Measurements from ENCODE around the gene GOLT1A.

Gene GOLT1A

GRCh38 chr1:204186597-204186996, 27.2 kb downstream of the GOLT1A start:
- Histone ChIP-seq H3K27me3 (ENCODE audit: control insufficient read depth in 1 of 2, insufficient read depth in 2 of 2, low read length in 2 of 2) (peaks cover 0 to 4% of the 10 kb centered on the region in 2 donors), H3K4me3 (ENCODE audit: low read depth in 1 of 2, low read length in 2 of 2) (no peak overlapping the region)

GRCh38 chr1:204181116-204181515, 32.7 kb downstream of the GOLT1A start:
- H3K4me1 ChIP-seq (ENCODE audit: insufficient read depth, low read length), result no peaks in the 10 kb centered on the region
- no peak overlapping the region for H3K9ac ChIP-seq (ENCODE audit: low read length)
- no peaks in the 10 kb centered on the region for H3K27me3 ChIP-seq (ENCODE audit: control insufficient read depth in 1 of 2, insufficient read depth in 2 of 2, low read length in 2 of 2)

More at GRCh38 chr1:204186597-204186996, 27.2 kb downstream of the GOLT1A start:
- Histone ChIP-seq H3K9me3 (ENCODE audit: low read length) (no peaks in the 10 kb centered on the region), H3K4me1 (ENCODE audit: insufficient read depth, low read length) (no peaks in the 10 kb centered on the region), H3K36me3 (ENCODE audit: insufficient read depth, low read length) (no peaks in the 10 kb centered on the region), H3K9ac (ENCODE audit: low read length) (no peak overlapping the region), H3K27ac (ENCODE audit: low read depth, low read length) (no peak overlapping the region)

GRCh38 chr1:204180133-204180532, 33.7 kb downstream of the GOLT1A start:
- Histone ChIP-seq H3K9me3 (ENCODE audit: low read length) (no peaks in the 10 kb centered on the region), H3K27me3 (ENCODE audit: control insufficient read depth in 1 of 2, insufficient read depth in 2 of 2, low read length in 2 of 2) (no peaks in the 10 kb centered on the region), H3K4me1 (ENCODE audit: insufficient read depth, low read length) (no peaks in the 10 kb centered on the region), H3K36me3 (ENCODE audit: insufficient read depth, low read length) (no peaks in the 10 kb centered on the region), H3K9ac (ENCODE audit: low read length) (no peak overlapping the region), H3K4me3 (ENCODE audit: low read depth in 1 of 2, low read length in 2 of 2) (no peak overlapping the region), H3K27ac (ENCODE audit: low read depth, low read length) (no peak overlapping the region)

More at GRCh38 chr1:204181116-204181515, 32.7 kb downstream of the GOLT1A start:
- H3K36me3 ChIP-seq (ENCODE audit: insufficient read depth, low read length), result no peaks in the 10 kb centered on the region
- no peak overlapping the region for H3K27ac ChIP-seq (ENCODE audit: low read depth, low read length)
- no peaks in the 10 kb centered on the region for H3K9me3 ChIP-seq (ENCODE audit: low read length)
- no peak overlapping the region for H3K4me3 ChIP-seq (ENCODE audit: low read depth in 1 of 2, low read length in 2 of 2)

GRCh38 chr1:204178487-204179281, 35.1 kb downstream of the GOLT1A start:
- H3K9ac ChIP-seq (ENCODE audit: low read length), result no peak overlapping the region
- H3K4me3 ChIP-seq (ENCODE audit: low read depth in 1 of 2, low read length in 2 of 2), result no peak overlapping the region
- H3K27me3 ChIP-seq (ENCODE audit: control insufficient read depth in 1 of 2, insufficient read depth in 2 of 2, low read length in 2 of 2), result no peaks in the 10 kb centered on the region
- H3K27ac ChIP-seq (ENCODE audit: low read depth, low read length), result no peak overlapping the region
- no peaks in the 10 kb centered on the region for H3K9me3 ChIP-seq (ENCODE audit: low read length)
- H3K4me1 ChIP-seq (ENCODE audit: insufficient read depth, low read length), result no peaks in the 10 kb centered on the region
- H3K36me3 ChIP-seq (ENCODE audit: insufficient read depth, low read length), result no peaks in the 10 kb centered on the region

- H3K4me1 ChIP-seq (ENCODE audit: insufficient read depth, low read length), result no peaks in the 10 kb centered on the region
- H3K27me3 ChIP-seq (ENCODE audit: control insufficient read depth in 1 of 2, insufficient read depth in 2 of 2, low read length in 2 of 2), result no peaks in the 10 kb centered on the region
- H3K36me3 ChIP-seq (ENCODE audit: insufficient read depth, low read length), result no peaks in the 10 kb centered on the region
- H3K27ac ChIP-seq (ENCODE audit: low read depth, low read length), result no peak overlapping the region
- H3K9me3 ChIP-seq (ENCODE audit: low read length), result no peaks in the 10 kb centered on the region
- H3K4me3 ChIP-seq (ENCODE audit: low read depth in 1 of 2, low read length in 2 of 2), result no peak overlapping the region
- H3K9ac ChIP-seq (ENCODE audit: low read length), result no peak overlapping the region
Measured at GRCh38 chr1:204177133-204177532, 36.7 kb downstream of the GOLT1A start.

GRCh38 chr1:204176049-204176448, 37.7 kb downstream of the GOLT1A start:
- no peaks in the 10 kb centered on the region for H3K9me3 ChIP-seq (ENCODE audit: low read length)
- no peak overlapping the region for H3K4me3 ChIP-seq (ENCODE audit: low read depth in 1 of 2, low read length in 2 of 2)
- H3K27ac ChIP-seq (ENCODE audit: low read depth, low read length), result no peak overlapping the region
- H3K9ac ChIP-seq (ENCODE audit: low read length), result no peak overlapping the region
- no peaks in the 10 kb centered on the region for H3K36me3 ChIP-seq (ENCODE audit: insufficient read depth, low read length)
- no peaks in the 10 kb centered on the region for H3K4me1 ChIP-seq (ENCODE audit: insufficient read depth, low read length)
- H3K27me3 ChIP-seq (ENCODE audit: control insufficient read depth in 1 of 2, insufficient read depth in 2 of 2, low read length in 2 of 2), result no peaks in the 10 kb centered on the region

GRCh38 chr1:204174958-204175357, 38.8 kb downstream of the GOLT1A start:
- no peak overlapping the region for H3K27ac ChIP-seq (ENCODE audit: low read depth, low read length)
- H3K9me3 ChIP-seq (ENCODE audit: low read length), result peaks cover 7% of the 10 kb centered on the region
- H3K9ac ChIP-seq (ENCODE audit: low read length), result no peak overlapping the region
- H3K4me1 ChIP-seq (ENCODE audit: insufficient read depth, low read length), result no peaks in the 10 kb centered on the region
- H3K4me3 ChIP-seq (ENCODE audit: low read depth in 1 of 2, low read length in 2 of 2), result no peak overlapping the region
- H3K27me3 ChIP-seq (ENCODE audit: control insufficient read depth in 1 of 2, insufficient read depth in 2 of 2, low read length in 2 of 2), result no peaks in the 10 kb centered on the region
- no peaks in the 10 kb centered on the region for H3K36me3 ChIP-seq (ENCODE audit: insufficient read depth, low read length)

GRCh38 chr1:204172404-204173029, 41.3 kb downstream of the GOLT1A start:
- H3K27me3 ChIP-seq (ENCODE audit: control insufficient read depth in 1 of 2, insufficient read depth in 2 of 2, low read length in 2 of 2), result no peaks in the 10 kb centered on the region
- no peaks in the 10 kb centered on the region for H3K36me3 ChIP-seq (ENCODE audit: insufficient read depth, low read length)
- H3K27ac ChIP-seq (ENCODE audit: low read depth, low read length), result no peak overlapping the region
- H3K4me1 ChIP-seq (ENCODE audit: insufficient read depth, low read length), result no peaks in the 10 kb centered on the region
- H3K9me3 ChIP-seq (ENCODE audit: low read length), result peaks cover 16% of the 10 kb centered on the region
- H3K9ac ChIP-seq (ENCODE audit: low read length), result no peak overlapping the region
- H3K4me3 ChIP-seq (ENCODE audit: low read depth in 1 of 2, low read length in 2 of 2), result no peak overlapping the region

- Histone ChIP-seq H3K36me3 (ENCODE audit: insufficient read depth, low read length) (no peaks in the 10 kb centered on the region), H3K9me3 (ENCODE audit: low read length) (peaks cover 16% of the 10 kb centered on the region), H3K9ac (ENCODE audit: low read length) (no peak overlapping the region), H3K4me3 (ENCODE audit: low read depth in 1 of 2, low read length in 2 of 2) (no peak overlapping the region), H3K4me1 (ENCODE audit: insufficient read depth, low read length) (no peaks in the 10 kb centered on the region), H3K27me3 (ENCODE audit: control insufficient read depth in 1 of 2, insufficient read depth in 2 of 2, low read length in 2 of 2) (no peaks in the 10 kb centered on the region), H3K27ac (ENCODE audit: low read depth, low read length) (no peak overlapping the region)
Measured at GRCh38 chr1:204171751-204172178, 42.0 kb downstream of the GOLT1A start.

- no peak overlapping the region for H3K9ac ChIP-seq (ENCODE audit: low read length)
- no peaks in the 10 kb centered on the region for H3K36me3 ChIP-seq (ENCODE audit: insufficient read depth, low read length)
- H3K4me1 ChIP-seq (ENCODE audit: insufficient read depth, low read length), result no peaks in the 10 kb centered on the region
- peaks cover 16% of the 10 kb centered on the region for H3K9me3 ChIP-seq (ENCODE audit: low read length)
- no peaks in the 10 kb centered on the region for H3K27me3 ChIP-seq (ENCODE audit: control insufficient read depth in 1 of 2, insufficient read depth in 2 of 2, low read length in 2 of 2)
- no peak overlapping the region for H3K4me3 ChIP-seq (ENCODE audit: low read depth in 1 of 2, low read length in 2 of 2)
- no peak overlapping the region for H3K27ac ChIP-seq (ENCODE audit: low read depth, low read length)
Measured at GRCh38 chr1:204170494-204171155, 43.2 kb downstream of the GOLT1A start.

- Histone ChIP-seq H3K27ac (ENCODE audit: low read depth, low read length) (no peak overlapping the region), H3K9me3 (ENCODE audit: low read length) (peaks cover 16% of the 10 kb centered on the region), H3K4me1 (ENCODE audit: insufficient read depth, low read length) (no peaks in the 10 kb centered on the region), H3K36me3 (ENCODE audit: insufficient read depth, low read length) (no peaks in the 10 kb centered on the region), H3K27me3 (ENCODE audit: control insufficient read depth in 1 of 2, insufficient read depth in 2 of 2, low read length in 2 of 2) (no peaks in the 10 kb centered on the region), H3K4me3 (ENCODE audit: low read depth in 1 of 2, low read length in 2 of 2) (no peak overlapping the region), H3K9ac (ENCODE audit: low read length) (no peak overlapping the region)
Measured at GRCh38 chr1:204169858-204170257, 43.9 kb downstream of the GOLT1A start.

Measured in muscle layer of colon (tissue), 2 donors.